ENCODE results near the gene SLC7A4.
"Not testable (repeated sequence)": the region's sequence is repeated elsewhere in the genome, so short reads cannot be mapped to it uniquely, and the experiment has no call there.

The SLC7A4 gene

GRCh38 chr22:21074102-21074715 lies 41.8 kb upstream of the SLC7A4 start:
- H3K27ac ChIP-seq (ENCODE audit: low read length): no peak overlapping the region

GRCh38 chr22:21073482-21073881 lies 41.1 kb upstream of the SLC7A4 start:
- H3K27ac ChIP-seq (ENCODE audit: low read length): no peak overlapping the region
- no peaks in the 10 kb centered on the region for H3K9me3 ChIP-seq (ENCODE audit: insufficient read depth, low read length)
- H3K4me1 ChIP-seq (ENCODE audit: low read length): peaks cover 2% of the 10 kb centered on the region
- H4K20me1 ChIP-seq (ENCODE audit: insufficient read depth, low read length): no peaks in the 10 kb centered on the region; the same call in 1 of the 2 replicates
- TF ChIP-seq CTCF (IDR thresholded peaks at IDR 0.05; ENCODE audit: low read depth, low read length) (no peak), EZH2phosphoT487 (IDR thresholded peaks at IDR 0.05; ENCODE audit: low read depth) (no peak)
- H2AFZ ChIP-seq (ENCODE audit: low read depth, low read length): no peak overlapping the region
- no peaks in the 10 kb centered on the region for H3K36me3 ChIP-seq (replicated peaks; ENCODE audit: low read depth, low read length)
- H3K4me2 ChIP-seq (ENCODE audit: low read length): no peak overlapping the region
- H3K9ac ChIP-seq (ENCODE audit: low read length): no peak overlapping the region
- no peak overlapping the region for H3K4me3 ChIP-seq (ENCODE audit: low read length)
- no peaks in the 10 kb centered on the region for H3K79me2 ChIP-seq (ENCODE audit: low read length)
- H3K27me3 ChIP-seq (ENCODE audit: low read depth, low read length): peaks cover 37% of the 10 kb centered on the region

More at GRCh38 chr22:21074102-21074715, 41.8 kb upstream of the SLC7A4 start:
- TF ChIP-seq EZH2phosphoT487 (IDR thresholded peaks at IDR 0.05; ENCODE audit: low read depth) (no peak), CTCF (IDR thresholded peaks at IDR 0.05; ENCODE audit: low read depth, low read length) (no peak)
- no peaks in the 10 kb centered on the region; the same call in 1 of the 2 replicates for H4K20me1 ChIP-seq (ENCODE audit: insufficient read depth, low read length)
- no peak overlapping the region for H3K4me3 ChIP-seq (ENCODE audit: low read length)
- H3K79me2 ChIP-seq (ENCODE audit: low read length): no peaks in the 10 kb centered on the region
- no peaks in the 10 kb centered on the region for H3K4me1 ChIP-seq (ENCODE audit: low read length)
- no peak overlapping the region for H3K4me2 ChIP-seq (ENCODE audit: low read length)
- H3K36me3 ChIP-seq (replicated peaks; ENCODE audit: low read depth, low read length): no peaks in the 10 kb centered on the region
- peaks cover 32% of the 10 kb centered on the region for H3K27me3 ChIP-seq (ENCODE audit: low read depth, low read length)
- no peak overlapping the region for H3K9ac ChIP-seq (ENCODE audit: low read length)
- H2AFZ ChIP-seq (ENCODE audit: low read depth, low read length): no peak overlapping the region
- no peaks in the 10 kb centered on the region for H3K9me3 ChIP-seq (ENCODE audit: insufficient read depth, low read length)

- H3K9ac ChIP-seq (ENCODE audit: low read length): no peak overlapping the region
- no peaks in the 10 kb centered on the region for H3K79me2 ChIP-seq (ENCODE audit: low read length)
- TF ChIP-seq EZH2phosphoT487 (IDR thresholded peaks at IDR 0.05; ENCODE audit: low read depth) (no peak), CTCF (IDR thresholded peaks at IDR 0.05; ENCODE audit: low read depth, low read length) (no peak)
- H3K4me1 ChIP-seq (ENCODE audit: low read length): peaks cover 6% of the 10 kb centered on the region
- no peak overlapping the region for H3K4me2 ChIP-seq (ENCODE audit: low read length)
- H3K27me3 ChIP-seq (ENCODE audit: low read depth, low read length): peaks cover 37% of the 10 kb centered on the region
- H3K9me3 ChIP-seq (ENCODE audit: insufficient read depth, low read length): no peaks in the 10 kb centered on the region
- no peak overlapping the region for H3K27ac ChIP-seq (ENCODE audit: low read length)
- H2AFZ ChIP-seq (ENCODE audit: low read depth, low read length): no peak overlapping the region
- no peaks in the 10 kb centered on the region for H3K36me3 ChIP-seq (replicated peaks; ENCODE audit: low read depth, low read length)
- no peak overlapping the region for H3K4me3 ChIP-seq (ENCODE audit: low read length)
- H4K20me1 ChIP-seq (ENCODE audit: insufficient read depth, low read length): no peaks in the 10 kb centered on the region; the same call in 1 of the 2 replicates
Measured at GRCh38 chr22:21073023-21073422, 40.7 kb upstream of the SLC7A4 start.

GRCh38 chr22:21071796-21072195 lies 39.4 kb upstream of the SLC7A4 start:
- not testable (repeated sequence) for H3K4me1 ChIP-seq (ENCODE audit: low read length); H3K4me2 ChIP-seq (ENCODE audit: low read length); H3K79me2 ChIP-seq (ENCODE audit: low read length); H2AFZ ChIP-seq (ENCODE audit: low read depth, low read length); H3K4me3 ChIP-seq (ENCODE audit: low read length); H3K9me3 ChIP-seq (ENCODE audit: insufficient read depth, low read length); H3K27ac ChIP-seq (ENCODE audit: low read length); H3K36me3 ChIP-seq (replicated peaks; ENCODE audit: low read depth, low read length); H3K9ac ChIP-seq (ENCODE audit: low read length); H4K20me1 ChIP-seq (ENCODE audit: insufficient read depth, low read length)
- peaks cover 41% of the 10 kb centered on the region for H3K27me3 ChIP-seq (ENCODE audit: low read depth, low read length)
